Measurements from ENCODE around the gene MKNK2. TPM values are rescaled to one million over a fixed set of nuclear protein-coding genes. Genes with fewer than 3 reads are reported as not detected.

The MKNK2 gene
- total and polyA plus RNA-seq, 10 of the 15 experiments (the other 5 are each of a cell fraction or from before 2014, with no cell fraction given), result 9.6 to 365 (median 69.9) TPM

GRCh38 chr19:2032296-2032941 lies 18.6 kb downstream of the MKNK2 start:
- Histone ChIP-seq H3K27me3 (replicated peaks in 1 of 2; ENCODE audit: control insufficient read depth in 2 of 2, insufficient read depth in 2 of 2, low read length in 1 of 2) (no peaks in the 10 kb centered on the region), H3K4me1 (ENCODE audit: control insufficient read depth, insufficient read depth, low read length) (peaks cover 3% of the 10 kb centered on the region; the same call in 1 of the 2 replicates), H3K9ac (ENCODE audit: control insufficient read depth, insufficient read depth, low read length) (no peak overlapping the region), H3K4me2 (ENCODE audit: control insufficient read depth, insufficient read depth) (0 out of 2 replicates have a peak overlapping the region, but pooled peaks have one; percentile 60), H2AFZ (ENCODE audit: control insufficient read depth, low read depth, low read length) (no peak overlapping the region), H3K9me3 (replicated peaks; ENCODE audit: control insufficient read depth, insufficient read depth, low read length) (peaks cover 5% of the 10 kb centered on the region; the same call in 2 of the 3 replicates), H3K4me3 (no peak overlapping the region), H3K27ac (ENCODE audit: control insufficient read depth, insufficient read depth) (no peak overlapping the region), H4K20me1 (ENCODE audit: control insufficient read depth, insufficient read depth) (no peaks in the 10 kb centered on the region), H3K36me3 (ENCODE audit: control insufficient read depth in 2 of 2, insufficient read depth in 2 of 2, low read length in 1 of 2) (no peaks in the 10 kb centered on the region), H3K79me2 (ENCODE audit: control insufficient read depth, insufficient read depth, low read length) (no peaks in the 10 kb centered on the region)
- DNase-seq (ENCODE audit: low read depth, low spot score), result no peak
- ChIA-PET POLR2A (interaction anchor here (1.1 to 1.4 kb wide), 2 partner anchors 9 to 10 kb away, joined by 4 read pairs; no protein-coding TSS in a partner anchor), RAD21 (ENCODE audit: unreplicated experiment) (interaction anchor here (0.6 to 2.2 kb wide), 2 partner anchors 9 to 207 kb away, joined by 3 to 9 read pairs; no protein-coding TSS in a partner anchor), SMC1A (ENCODE audit: uncharacterized antibody, unreplicated experiment) (no interaction called here), CTCF (interaction anchor here (0.6 to 1.0 kb wide), 2 partner anchors 104 to 184 kb away, joined by 3 to 4 read pairs; no protein-coding TSS in a partner anchor)
- in situ Hi-C loops (cut with MboI) (no loop called here), intact Hi-C loops (cut with micrococcal nuclease; ENCODE audit: unreplicated experiment) (no loop called here)
- TF ChIP-seq MEF2B (IDR thresholded peaks at IDR 0.05; ENCODE audit: partially characterized antibody, poor library complexity, severe bottlenecking), result no peak
- TF ChIP-seq NFYB (IDR thresholded peaks at IDR 0.05; ENCODE audit: insufficient read depth, low read depth, low read length), result no peak
- TF ChIP-seq ZNF24 (IDR thresholded peaks at IDR 0.05), result peak; percentile 88
- no peak for TF ChIP-seq SMC3 (IDR thresholded peaks at IDR 0.05; ENCODE audit: borderline replicate concordance, low read length)
- TF ChIP-seq MEF2A (IDR thresholded peaks at IDR 0.05; ENCODE audit: insufficient read depth, low read depth, low read length), result no peak
- no peak for TF ChIP-seq GATAD2B (conservative IDR thresholded peaks at IDR 0.05; ENCODE audit: low read depth)
- no TSS peak for BruUV-seq (replicated peaks)
- peak; percentile 72 for ATAC-seq
- WGBS (ENCODE audit: insufficient coverage, insufficient replicate concordance, low lambda C conversion rate, missing lambda C conversion rate), result 6% methylated on average over 14 of the region's 19 CpGs
- FAIRE-seq, result no peak

GRCh38 chr19:2027361-2027760 lies 23.7 kb downstream of the MKNK2 start:
- ChIA-PET CTCF (no interaction called here), RAD21 (ENCODE audit: unreplicated experiment) (no interaction called here), POLR2A (interaction anchor here (1.2 kb wide), 1 partner anchor 132 kb away, joined by 3 read pairs; no protein-coding TSS in a partner anchor), SMC1A (ENCODE audit: uncharacterized antibody, unreplicated experiment) (no interaction called here)
- no peak overlapping the region for H3K27ac ChIP-seq (ENCODE audit: control insufficient read depth, insufficient read depth)
- WGBS (ENCODE audit: insufficient coverage, insufficient replicate concordance, low lambda C conversion rate, missing lambda C conversion rate), result 49% methylated on average over 9 of the region's 9 CpGs
- H3K9ac ChIP-seq (ENCODE audit: control insufficient read depth, insufficient read depth, low read length), result no peak overlapping the region
- H3K9me3 ChIP-seq (replicated peaks; ENCODE audit: control insufficient read depth, insufficient read depth, low read length), result no peaks in the 10 kb centered on the region; the same call in 2 of the 3 replicates
- no TSS peak for BruUV-seq (replicated peaks)
- FAIRE-seq, result no peak
- no peaks in the 10 kb centered on the region; the same call in 1 of the 2 replicates for H3K4me1 ChIP-seq (ENCODE audit: control insufficient read depth, insufficient read depth, low read length)
- in situ Hi-C loops (cut with MboI), result no loop called here
- H3K79me2 ChIP-seq (ENCODE audit: control insufficient read depth, insufficient read depth, low read length), result no peaks in the 10 kb centered on the region
- H2AFZ ChIP-seq (ENCODE audit: control insufficient read depth, low read depth, low read length), result no peak overlapping the region
- DNase-seq (ENCODE audit: low read depth, low spot score), result no peak
- no peaks in the 10 kb centered on the region for H3K27me3 ChIP-seq (replicated peaks in 1 of 2; ENCODE audit: control insufficient read depth in 2 of 2, insufficient read depth in 2 of 2, low read length in 1 of 2)
- intact Hi-C loops (cut with micrococcal nuclease; ENCODE audit: unreplicated experiment), result no loop called here
- H3K4me3 ChIP-seq, result no peak overlapping the region
- no peak for ATAC-seq
- no peaks in the 10 kb centered on the region for H4K20me1 ChIP-seq (ENCODE audit: control insufficient read depth, insufficient read depth)
- no peaks in the 10 kb centered on the region for H3K36me3 ChIP-seq (ENCODE audit: control insufficient read depth in 2 of 2, insufficient read depth in 2 of 2, low read length in 1 of 2)
- no peak overlapping the region for H3K4me2 ChIP-seq (ENCODE audit: control insufficient read depth, insufficient read depth)
- TF ChIP-seq ETV6 (conservative IDR thresholded peaks at IDR 0.05 in 1 of 2, IDR thresholded peaks at IDR 0.05 in 1 of 2; ENCODE audit: borderline replicate concordance in 1 of 2, low read depth in 1 of 2) (no peak), NFXL1 (IDR thresholded peaks at IDR 0.05; ENCODE audit: borderline replicate concordance) (no peak), WRNIP1 (IDR thresholded peaks at IDR 0.05; ENCODE audit: borderline replicate concordance, low read depth, low read length) (no peak), IRF3 (IDR thresholded peaks at IDR 0.05) (no peak), NKRF (conservative IDR thresholded peaks at IDR 0.05) (no peak), E2F4 (IDR thresholded peaks at IDR 0.05; ENCODE audit: low read depth, low read length) (no peak)
